B cell (primary cell): ENCODE results near the gene MAP3K7CL. TPM values are rescaled to one million over a fixed set of nuclear protein-coding genes. Genes with fewer than 3 reads are reported as not detected.

Experiments
- ATAC-seq: fragments of 200-7000 bp; cut with Tn5 transposase; one replicate; pipeline ENCODE4 v1.10.0; 2021; ENCODE audit warnings: low read depth, mild to moderate bottlenecking, moderate number of reproducible peaks, moderate library complexity
- CTCF ChIA-PET: fragments of 350-600 bp; sonication (Branson Sonifier 250); formaldehyde crosslinking; loops from one replicate; lab custom pipeline; 2021; ENCODE audit warnings: antibody characterized with exemption, inconsistent platforms; lab: Charles Lee
- POLR2A ChIA-PET: fragments of 350-600 bp; sonication (Branson Sonifier 250); formaldehyde crosslinking; loops from one replicate; lab custom pipeline; 2021; ENCODE audit warnings: antibody characterized with exemption; lab: Charles Lee
- DNase-seq: peaks from one replicate; pipeline ENCODE4 v3.0.0; 2013
- H2AFZ ChIP-seq: 2 replicates; pipeline ENCODE4 v1.6.1; 2012; ENCODE audit warnings: mild to moderate bottlenecking, low read depth, low read length; ENCODE audit not compliant: insufficient read depth, poor library complexity, severe bottlenecking
- H3K27ac ChIP-seq, 2 donors: 1 replicate in 1 of 2; 2 replicates in 1 of 2; pipeline ENCODE4 v1.5.1; 2012 to 2013; ENCODE audit warnings: low read length in 2 of 2, mild to moderate bottlenecking in 2 of 2, moderate library complexity in 1 of 2
- H3K27me3 ChIP-seq, 4 experiments: fragments of 200-600 bp in 1 of 4; sonication (generic) in 1 of 4; replicated peaks in 1 of 4; 1 replicate in 2 of 4; 2 replicates in 2 of 4; pipeline versions ENCODE4 v1.6.1 to v1.7.0; 2013 to 2016; ENCODE audit warnings: low read length in 3 of 4, mild to moderate bottlenecking in 2 of 4, mixed read lengths in 1 of 4, moderate library complexity in 1 of 4; ENCODE audit not compliant: insufficient read depth in 4 of 4, control insufficient read depth in 3 of 4; ENCODE audit errors: control extremely low read depth in 1 of 4
- H3K36me3 ChIP-seq, 2 experiments: replicated peaks in 1 of 2; 1 replicate in 1 of 2; 2 replicates in 1 of 2; pipeline versions ENCODE4 v1.6.1 to v1.7.1; 2013; ENCODE audit warnings: low read length in 1 of 2; ENCODE audit not compliant: insufficient read depth in 2 of 2, control insufficient read depth in 1 of 2; ENCODE audit errors: control extremely low read depth in 1 of 2, extremely low read depth in 1 of 2
- H3K4me1 ChIP-seq, 2 donors: fragments of 200-600 bp in 1 of 2; sonication (generic) in 1 of 2; 1 replicate in 1 of 2; 2 replicates in 1 of 2; pipeline versions ENCODE4 v1.5.1 to v1.6.1; 2013 to 2017; ENCODE audit warnings: low read length in 2 of 2; ENCODE audit not compliant: control insufficient read depth in 2 of 2, insufficient read depth in 2 of 2
- H3K4me2 ChIP-seq: replicated peaks from 2 replicates; pipeline ENCODE3; 2012; ENCODE audit warnings: mild to moderate bottlenecking, low read depth, low read length; ENCODE audit not compliant: poor library complexity, severe bottlenecking
- H3K4me3 ChIP-seq, 5 experiments: fragments of 200-600 bp in 1 of 5; sonication (generic) in 1 of 5; 1 replicate in 3 of 5; 2 replicates in 2 of 5; pipeline versions ENCODE4 v1.5.1 to v1.7.0; 2011 to 2016; ENCODE audit warnings: low read length in 4 of 5, mild to moderate bottlenecking in 4 of 5, low read depth in 2 of 5, control low read depth in 1 of 5, moderate library complexity in 1 of 5; ENCODE audit not compliant: insufficient read depth in 1 of 5; ENCODE audit errors: control extremely low read depth in 1 of 5, extremely low read depth in 1 of 5
- H3K79me2 ChIP-seq: fragments of 200-600 bp; sonication (generic); one replicate; pipeline ENCODE4 v1.6.0; 2016; ENCODE audit warnings: low read length; ENCODE audit not compliant: control insufficient read depth, insufficient read depth
- H3K9ac ChIP-seq: fragments of 200-600 bp; sonication (generic); 2 replicates; pipeline ENCODE4 v1.6.1; 2017; ENCODE audit warnings: mild to moderate bottlenecking, low read length, moderate library complexity
- H3K9me3 ChIP-seq, 3 donors: one replicate each; pipeline versions ENCODE4 v1.6.1 to v1.7.1; 2013; ENCODE audit warnings: low read length in 2 of 3; ENCODE audit not compliant: control insufficient read depth in 2 of 3, insufficient read depth in 1 of 3; ENCODE audit errors: control extremely low read depth in 1 of 3
- H4K20me1 ChIP-seq: 2 replicates; pipeline ENCODE4 v1.6.0; 2012; ENCODE audit warnings: mild to moderate bottlenecking, low read length; ENCODE audit not compliant: insufficient read depth, control insufficient read depth, poor library complexity, severe bottlenecking
- H3K27ac Mint-ChIP-seq: one replicate; pipeline ENCODE4 v1.8.0; 2021; ENCODE audit warnings: mixed read lengths
- H3K27me3 Mint-ChIP-seq: one replicate; pipeline ENCODE4 v1.8.0; 2021; ENCODE audit warnings: mixed read lengths
- H3K4me1 Mint-ChIP-seq: one replicate; pipeline ENCODE4 v1.8.0; 2021; ENCODE audit warnings: mixed read lengths
- H3K4me3 Mint-ChIP-seq: one replicate; pipeline ENCODE4 v1.8.0; 2021; ENCODE audit warnings: mixed read lengths
- H3K9me3 Mint-ChIP-seq: one replicate; pipeline ENCODE4 v1.8.0; 2022; ENCODE audit warnings: mixed read lengths; ENCODE audit not compliant: insufficient read depth
- CTCF ChIP-seq: fragments of 200-600 bp; IDR thresholded peaks from one replicate; pipeline ENCODE4 v1.8.0; 2022; ENCODE audit warnings: antibody characterized with exemption, mild to moderate bottlenecking
- EZH2 ChIP-seq: IDR thresholded peaks from 2 replicates; pipeline ENCODE4 v1.6.1; 2012; ENCODE audit warnings: borderline replicate concordance, low read depth, mild to moderate bottlenecking, moderate library complexity, low read length; ENCODE audit not compliant: insufficient read depth, poor library complexity, severe bottlenecking
- WGBS: methylation state at CpG from one replicate; pipeline ENCODE4 v1.1.5; 2013; ENCODE audit warnings: missing lambda C conversion rate; ENCODE audit not compliant: insufficient coverage; 5-methylcytosine and 5-hydroxymethylcytosine counted together
- intact Hi-C: fragments of 100-400 bp; cut with micrococcal nuclease; formaldehyde crosslinking; loops from one replicate; pipeline ENCODE4 v1.10.0; 2022
- polyA plus RNA-seq: library from polyadenylated mRNA; depleted of rRNA; stranded (reverse); fragments of >200 nt; gene quantifications from 2 replicates; pipeline ENCODE4 v1.2.3, GENCODE V29; 2012
- total RNA-seq, 2 donors: library from RNA; stranded (reverse); fragments of 120-200 nt in 1 of 2; gene quantifications; 1 replicate in 1 of 2; 2 replicates in 1 of 2; pipeline versions ENCODE4 v1.2.3 to v1.2.4, GENCODE V29; 2013 to 2022

Gene MAP3K7CL
- total and polyA plus RNA-seq, 2 donors (not counting 1 experiment from before 2014, with no cell fraction given), result 8.9 to 11.9 TPM

GRCh38 chr21:29187944-29188343 lies 57.5 kb downstream of the MAP3K7CL start:
- Mint-ChIP-seq H3K9me3 (no peaks in the 10 kb centered on the region), H3K4me3 (no peak overlapping the region), H3K27me3 (no peaks in the 10 kb centered on the region), H3K4me1 (peaks cover 6% of the 10 kb centered on the region), H3K27ac (no peak overlapping the region)
- TF ChIP-seq CTCF (no peak), EZH2 (no peak)
- Histone ChIP-seq H3K9ac (no peak overlapping the region), H3K4me1 (peaks cover 6 to 7% of the 10 kb centered on the region in 2 donors), H3K36me3 (peaks cover 0 to 1% of the 10 kb centered on the region in 2 experiments), H3K9me3 (no peaks in the 10 kb centered on the region), H3K79me2 (no peaks in the 10 kb centered on the region), H3K4me2 (no peak overlapping the region), H3K27ac (no peak overlapping the region), H2AFZ (no peak overlapping the region), H4K20me1 (no peaks in the 10 kb centered on the region), H3K27me3 (no peaks in the 10 kb centered on the region), H3K4me3 (no peak overlapping the region)
- 100% methylated on average over 2 of the region's 2 CpGs for WGBS
- ChIA-PET CTCF (interaction anchor here (1.4 kb wide), 1 partner anchor 189 kb away, joined by 3 read pairs; no protein-coding TSS in a partner anchor), POLR2A (no interaction called here)
- ATAC-seq (no peak), DNase-seq (no peak)
- intact Hi-C loops, result no loop called here

- TF ChIP-seq CTCF (no peak), EZH2 (no peak)
- Mint-ChIP-seq H3K4me1 (peaks cover 4% of the 10 kb centered on the region), H3K27ac (no peak overlapping the region), H3K27me3 (no peaks in the 10 kb centered on the region), H3K9me3 (no peaks in the 10 kb centered on the region), H3K4me3 (no peak overlapping the region)
- no peak overlapping the region for H3K9ac ChIP-seq
- WGBS, result 100% methylated on average over 1 of the region's 2 CpGs
- H2AFZ ChIP-seq, result no peak overlapping the region
- no peak for DNase-seq
- H3K79me2 ChIP-seq, result no peaks in the 10 kb centered on the region
- POLR2A ChIA-PET, result no interaction called here
- H3K4me1 ChIP-seq, result peaks cover 0 to 1% of the 10 kb centered on the region in 2 donors
- peaks cover 0 to 1% of the 10 kb centered on the region in 2 experiments for H3K36me3 ChIP-seq
- H4K20me1 ChIP-seq, result no peaks in the 10 kb centered on the region
- no peak overlapping the region for H3K27ac ChIP-seq
- H3K9me3 ChIP-seq, result no peaks in the 10 kb centered on the region
- H3K4me2 ChIP-seq, result no peak overlapping the region
- H3K4me3 ChIP-seq, result no peak overlapping the region
- intact Hi-C loops, result no loop called here
- CTCF ChIA-PET, result interaction anchor here (1.0 kb wide), 1 partner anchor 38 kb away, joined by 3 read pairs; no protein-coding TSS in a partner anchor
- H3K27me3 ChIP-seq, result no peaks in the 10 kb centered on the region
- ATAC-seq, result no peak
Observed at GRCh38 chr21:29189353-29189752, 58.9 kb downstream of the MAP3K7CL start.
